ENCODE data around the gene LCN10.

GRCh38 chr9:136759436-136760325 is 16.9 kb upstream of the LCN10 start:
- TF ChIP-seq, protein P1, sequence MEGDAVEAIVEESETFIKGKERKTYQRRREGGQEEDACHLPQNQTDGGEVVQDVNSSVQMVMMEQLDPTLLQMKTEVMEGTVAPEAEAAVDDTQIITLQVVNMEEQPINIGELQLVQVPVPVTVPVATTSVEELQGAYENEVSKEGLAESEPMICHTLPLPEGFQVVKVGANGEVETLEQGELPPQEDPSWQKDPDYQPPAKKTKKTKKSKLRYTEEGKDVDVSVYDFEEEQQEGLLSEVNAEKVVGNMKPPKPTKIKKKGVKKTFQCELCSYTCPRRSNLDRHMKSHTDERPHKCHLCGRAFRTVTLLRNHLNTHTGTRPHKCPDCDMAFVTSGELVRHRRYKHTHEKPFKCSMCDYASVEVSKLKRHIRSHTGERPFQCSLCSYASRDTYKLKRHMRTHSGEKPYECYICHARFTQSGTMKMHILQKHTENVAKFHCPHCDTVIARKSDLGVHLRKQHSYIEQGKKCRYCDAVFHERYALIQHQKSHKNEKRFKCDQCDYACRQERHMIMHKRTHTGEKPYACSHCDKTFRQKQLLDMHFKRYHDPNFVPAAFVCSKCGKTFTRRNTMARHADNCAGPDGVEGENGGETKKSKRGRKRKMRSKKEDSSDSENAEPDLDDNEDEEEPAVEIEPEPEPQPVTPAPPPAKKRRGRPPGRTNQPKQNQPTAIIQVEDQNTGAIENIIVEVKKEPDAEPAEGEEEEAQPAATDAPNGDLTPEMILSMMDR (IDR thresholded peaks at IDR 0.05; ENCODE audit: poor library complexity): no peak
- TF ChIP-seq EZH2 (IDR thresholded peaks at IDR 0.05; ENCODE audit: borderline replicate concordance): no peak
- TF ChIP-seq EZH2phosphoT487 (IDR thresholded peaks at IDR 0.05; ENCODE audit: low read depth, severe bottlenecking, unreplicated experiment): no peak

Data from hepatocyte (in vitro differentiated cells).